Measurements from ENCODE around the gene KCNMB4.
"Not testable (repeated sequence)": the region's sequence is repeated elsewhere in the genome, so short reads cannot be mapped to it uniquely, and the experiment has no call there.

The KCNMB4 gene

DNA sequence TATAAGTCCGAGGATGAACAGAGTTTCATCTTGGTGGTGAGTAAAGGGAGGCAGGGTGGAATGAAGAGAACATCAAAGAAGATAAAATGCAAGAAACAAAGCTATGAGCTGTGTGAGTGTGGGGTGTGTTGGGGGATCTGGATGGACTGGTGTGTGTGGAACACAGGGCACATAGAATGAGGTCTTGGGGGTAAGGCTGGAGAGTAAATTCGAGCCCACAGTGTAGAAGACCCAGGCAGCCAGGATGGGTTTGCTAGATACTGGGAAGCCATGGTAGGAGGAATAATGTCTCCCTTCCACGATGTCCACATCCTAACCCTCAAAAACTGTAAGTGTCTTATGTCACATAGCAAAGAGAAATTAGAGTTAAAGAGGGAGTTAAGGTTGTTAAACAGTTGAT is 6.8 kb downstream of the KCNMB4 start:
- DNase-seq (ENCODE audit: low read depth, low spot score) = no peak

DNA sequence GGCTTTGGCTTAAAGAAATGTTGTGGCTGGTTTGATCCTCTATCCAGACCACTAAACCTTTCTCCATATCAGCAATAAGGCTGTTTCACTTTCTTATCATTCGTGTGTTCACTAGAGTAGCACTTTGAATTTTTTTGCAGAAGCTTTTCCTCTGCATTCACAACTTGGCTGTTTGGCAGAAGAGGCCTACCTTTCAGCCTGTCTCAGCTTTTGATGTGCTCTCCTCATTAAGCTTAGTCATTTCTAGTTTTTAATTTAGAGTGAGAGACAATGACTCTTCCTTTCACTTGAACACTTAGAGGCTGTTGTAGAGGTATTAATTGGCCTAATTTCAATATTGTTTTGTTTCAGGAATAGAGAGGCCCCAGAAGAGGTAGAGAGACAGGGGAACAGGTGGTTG is 13.8 kb downstream of the KCNMB4 start:
- no peak for DNase-seq (ENCODE audit: low read depth, low spot score)

DNA sequence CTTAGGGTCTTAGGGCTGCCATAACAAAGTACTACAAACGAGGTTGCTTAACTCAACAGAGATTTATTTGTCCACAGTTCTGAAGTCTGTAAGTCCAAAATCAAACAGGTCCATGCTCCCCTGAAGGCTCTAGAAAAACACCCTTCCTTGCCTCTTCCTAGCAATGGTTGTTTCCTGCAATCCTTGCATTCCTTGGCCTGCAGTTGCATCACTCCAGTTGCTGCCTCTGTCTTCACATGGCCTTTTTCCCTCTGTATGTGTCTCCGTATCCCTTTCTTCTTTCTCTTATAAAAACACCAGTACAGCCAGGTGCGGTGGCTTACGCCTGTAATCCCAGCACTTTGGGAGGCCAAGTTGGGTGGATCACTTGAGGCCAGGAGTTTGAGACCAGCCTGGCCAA is 17.4 kb downstream of the KCNMB4 start:
- no peak for DNase-seq (ENCODE audit: low read depth, low spot score)

DNA sequence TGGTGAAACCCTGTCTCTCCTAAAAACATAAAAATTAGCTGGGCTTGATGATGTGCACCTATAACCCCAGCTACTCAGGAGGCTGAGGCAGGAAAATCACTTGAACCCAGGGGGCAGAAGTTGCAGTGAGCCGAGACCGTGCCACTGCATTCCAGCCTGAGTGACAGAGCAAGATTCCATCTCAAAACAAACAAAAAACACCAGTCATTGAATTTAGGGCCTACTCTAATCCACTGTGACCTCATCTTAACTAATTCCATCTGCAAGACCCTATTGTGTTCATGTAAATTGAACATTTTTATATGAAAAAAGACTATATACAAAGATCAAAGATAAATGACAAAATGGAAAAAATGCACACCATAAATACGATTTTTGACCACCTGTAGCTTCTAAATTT is 17.8 kb downstream of the KCNMB4 start:
- no peak for DNase-seq (ENCODE audit: low read depth, low spot score)

DNA sequence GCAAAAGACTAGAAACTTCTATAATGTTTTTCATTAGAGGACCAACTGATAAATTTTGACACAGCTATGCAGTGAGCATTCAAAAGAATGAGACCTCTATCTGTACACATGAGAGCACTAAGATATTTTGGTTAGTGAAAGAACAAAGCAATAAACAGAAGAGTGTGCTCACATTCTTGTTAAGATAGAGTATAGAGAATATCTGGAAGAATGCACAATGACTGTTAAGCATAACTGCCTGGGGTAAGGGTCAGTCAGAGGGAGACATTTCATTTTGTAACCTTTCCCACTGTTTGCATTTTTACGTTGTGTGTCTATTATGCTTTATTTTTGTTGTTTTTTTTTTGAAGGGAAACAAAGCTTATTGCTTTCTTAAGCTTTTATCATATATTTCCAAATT is 20.7 kb downstream of the KCNMB4 start:
- no peak for DNase-seq (ENCODE audit: low read depth, low spot score)

DNA sequence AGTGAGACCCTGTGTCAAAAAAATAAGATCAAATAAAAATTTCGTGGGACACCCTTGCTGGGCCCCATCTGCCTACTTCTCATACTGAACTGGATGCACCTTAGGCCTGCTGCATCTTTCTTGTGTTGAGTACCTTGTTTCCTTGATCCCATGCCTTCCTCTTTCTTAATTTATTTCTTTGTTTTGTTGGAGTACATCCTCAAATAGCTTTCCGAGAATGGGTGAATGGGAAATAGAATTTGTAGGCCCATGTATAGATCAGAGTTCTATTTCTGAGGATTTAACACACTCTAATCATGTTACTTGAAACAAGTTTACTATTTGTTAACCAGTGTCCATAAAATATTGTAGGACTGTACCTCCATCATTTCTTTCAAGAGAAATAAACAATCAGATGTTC is 23.6 kb downstream of the KCNMB4 start:
- DNase-seq (ENCODE audit: low read depth, low spot score) = no peak

DNA sequence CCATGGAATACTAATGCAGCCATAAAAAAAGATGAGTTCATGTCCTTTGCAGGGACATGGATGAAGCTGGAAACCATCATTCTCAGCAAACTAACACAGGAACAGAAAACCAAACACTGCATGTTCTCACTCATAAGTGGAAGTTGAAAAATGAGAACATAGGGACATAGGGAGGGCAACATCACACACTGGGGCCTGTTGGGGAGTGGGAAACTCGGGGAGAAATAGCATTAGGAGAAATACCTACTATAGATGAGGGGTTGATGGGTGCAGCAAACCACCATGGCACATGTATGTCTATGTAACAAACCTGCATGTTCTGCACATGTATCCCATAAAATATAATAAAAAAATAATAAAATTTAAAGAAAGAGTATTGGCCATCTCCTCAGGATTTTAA is 26.5 kb downstream of the KCNMB4 start:
- DNase-seq (ENCODE audit: low read depth, low spot score) = not testable (repeated sequence)

DNA sequence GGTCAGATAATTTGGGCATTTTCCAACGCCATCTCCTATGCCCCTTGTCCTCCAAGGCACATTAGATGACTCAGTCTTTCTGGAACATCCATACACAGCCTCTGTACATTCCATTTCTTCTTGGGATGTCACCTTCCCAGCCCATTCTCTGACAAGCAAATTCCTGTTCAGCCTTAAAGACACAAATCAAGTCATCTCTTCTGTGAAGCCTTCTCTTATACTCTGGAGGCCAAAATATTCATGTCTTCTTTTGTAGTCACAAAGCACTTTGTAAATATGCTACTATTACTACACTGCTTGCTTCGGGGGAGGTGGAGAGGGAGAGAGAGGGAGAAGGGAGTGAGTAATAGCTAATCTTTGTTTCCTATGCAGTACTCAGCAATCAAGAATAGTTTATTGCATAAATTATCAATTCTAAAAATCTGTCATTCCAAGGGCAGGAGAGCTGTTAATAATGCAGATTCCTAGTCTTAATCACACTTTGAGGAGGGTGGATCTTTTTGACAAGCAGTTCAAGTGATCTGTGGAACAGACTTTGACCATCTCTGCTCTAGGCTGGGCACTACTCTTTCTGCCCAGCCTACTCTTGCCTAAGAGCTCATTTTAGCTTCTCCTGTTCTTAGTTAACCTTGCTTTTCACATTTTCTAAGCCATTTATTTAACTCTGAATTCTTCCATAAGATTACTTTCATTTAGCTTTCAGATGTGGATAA is 27.9 kb downstream of the KCNMB4 start:
- DNase-seq (ENCODE audit: low read depth, low spot score) = peak; percentile 31

DNA sequence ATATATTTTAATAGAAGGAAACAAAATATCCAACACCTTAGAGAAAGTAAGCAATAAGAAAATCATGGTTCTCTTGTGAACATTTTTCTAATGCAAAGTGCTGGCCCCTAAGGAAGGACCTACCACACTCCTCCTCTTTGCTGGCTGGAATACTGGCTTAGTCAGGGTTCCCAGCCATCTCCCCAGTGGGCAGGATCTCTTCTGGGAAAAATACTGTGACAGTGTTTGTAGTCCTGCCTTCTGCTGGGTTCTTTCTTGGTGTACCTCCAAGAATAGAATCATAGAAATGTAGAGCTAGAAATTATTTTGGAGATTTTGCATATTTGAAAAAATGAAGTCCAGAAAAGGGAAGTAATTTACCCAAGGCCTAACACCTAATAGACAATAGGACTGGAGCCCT is 31.9 kb downstream of the KCNMB4 start:
- DNase-seq (ENCODE audit: low read depth, low spot score) = no peak

DNA sequence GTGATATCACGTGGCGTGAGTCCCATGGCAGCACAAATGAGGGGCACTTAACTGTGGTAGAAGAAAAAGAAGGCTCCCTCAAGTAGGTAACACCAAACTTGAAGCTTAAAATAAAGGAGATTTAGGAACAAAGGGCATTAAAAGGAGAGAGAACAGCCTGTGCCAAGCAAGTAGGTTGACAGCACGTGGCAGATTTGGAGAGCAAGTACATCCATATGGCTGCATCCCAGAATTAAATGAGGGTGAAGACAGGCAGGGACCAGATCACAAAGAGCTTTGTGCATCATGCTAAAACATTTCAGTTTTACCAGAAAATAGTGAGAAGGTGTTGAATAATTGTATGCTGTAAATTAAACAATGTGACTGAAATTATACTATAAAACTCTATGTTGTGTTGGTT is 32.8 kb downstream of the KCNMB4 start:
- no peak for DNase-seq (ENCODE audit: low read depth, low spot score)

DNA sequence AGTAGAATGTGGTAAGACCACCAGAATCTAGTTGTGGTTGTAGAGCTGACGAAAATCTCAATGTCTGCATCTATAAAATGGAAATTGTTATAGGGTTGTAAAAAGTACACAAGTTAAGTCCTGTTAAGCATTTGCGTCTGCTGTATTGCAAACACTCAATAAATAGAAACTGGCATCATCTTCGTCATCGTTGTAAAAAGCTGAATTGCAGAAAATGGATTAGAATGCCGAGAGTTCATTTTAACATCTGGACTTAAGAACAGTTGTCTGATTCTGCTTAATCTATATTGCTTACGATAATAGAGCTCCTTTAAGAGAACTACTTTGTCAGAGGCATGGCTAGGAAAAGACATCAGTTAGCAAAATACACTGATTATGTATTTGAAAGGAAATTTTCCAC is 33.2 kb downstream of the KCNMB4 start:
- no peak for DNase-seq (ENCODE audit: low read depth, low spot score)

DNA sequence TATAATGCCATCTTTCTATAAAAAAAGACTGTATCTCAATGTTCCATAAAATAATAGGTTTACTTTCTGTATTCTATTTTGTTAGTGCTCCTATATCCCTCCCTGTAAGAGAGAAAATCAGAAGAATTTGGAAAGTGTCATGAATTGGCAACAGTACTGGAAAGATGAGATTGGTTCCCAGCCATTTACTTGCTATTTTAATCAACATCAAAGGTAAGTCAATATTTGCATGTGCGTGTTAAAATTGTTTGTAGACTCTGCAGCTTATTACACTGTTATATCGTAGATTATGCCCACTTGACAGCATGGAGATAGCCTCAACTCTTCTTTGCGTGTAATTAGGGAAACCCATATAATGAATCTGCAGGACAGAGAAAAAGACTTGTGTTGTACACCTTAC is 34.0 kb downstream of the KCNMB4 start:
- no peak for DNase-seq (ENCODE audit: low read depth, low spot score)

DNA sequence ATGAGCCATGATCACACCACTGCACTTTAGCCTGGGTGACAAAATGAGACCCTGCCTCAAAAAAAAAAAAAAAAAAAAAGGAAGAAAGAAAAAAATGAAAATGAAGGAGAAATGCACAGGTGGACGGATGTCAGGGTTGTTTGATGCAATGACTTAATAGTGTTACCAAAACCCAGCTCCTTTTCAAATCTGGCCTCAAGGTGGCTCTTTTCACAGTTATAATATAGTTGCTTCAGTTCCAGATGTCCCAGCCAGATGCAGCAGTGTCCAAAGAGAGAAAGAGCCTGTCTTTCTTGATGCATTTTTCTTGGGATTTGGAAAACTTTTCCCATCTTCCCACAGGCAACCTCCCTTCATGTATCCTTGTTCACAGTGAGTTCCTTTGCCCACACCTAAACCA is 36.5 kb downstream of the KCNMB4 start:
- DNase-seq (ENCODE audit: low read depth, low spot score) = no peak

DNA sequence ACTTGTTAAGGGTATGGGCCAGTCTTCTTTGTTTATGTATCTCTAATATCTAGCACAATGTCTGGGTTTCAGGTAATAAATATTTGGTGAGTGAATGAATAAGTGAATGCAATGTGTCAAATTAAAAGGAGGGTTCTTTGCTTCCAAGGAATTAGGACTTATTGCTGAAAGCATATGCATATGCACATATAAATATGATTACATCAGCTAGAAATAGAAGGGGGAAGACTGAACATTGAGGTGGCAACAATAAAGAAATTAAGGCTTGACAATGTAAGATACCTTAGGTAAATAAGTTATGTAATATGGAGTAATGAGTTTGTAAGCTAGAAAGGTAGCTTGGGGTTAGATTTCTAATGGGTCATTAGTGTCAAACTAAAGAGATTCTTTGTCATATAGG is 37.7 kb downstream of the KCNMB4 start:
- no peak for DNase-seq (ENCODE audit: low read depth, low spot score)

DNA sequence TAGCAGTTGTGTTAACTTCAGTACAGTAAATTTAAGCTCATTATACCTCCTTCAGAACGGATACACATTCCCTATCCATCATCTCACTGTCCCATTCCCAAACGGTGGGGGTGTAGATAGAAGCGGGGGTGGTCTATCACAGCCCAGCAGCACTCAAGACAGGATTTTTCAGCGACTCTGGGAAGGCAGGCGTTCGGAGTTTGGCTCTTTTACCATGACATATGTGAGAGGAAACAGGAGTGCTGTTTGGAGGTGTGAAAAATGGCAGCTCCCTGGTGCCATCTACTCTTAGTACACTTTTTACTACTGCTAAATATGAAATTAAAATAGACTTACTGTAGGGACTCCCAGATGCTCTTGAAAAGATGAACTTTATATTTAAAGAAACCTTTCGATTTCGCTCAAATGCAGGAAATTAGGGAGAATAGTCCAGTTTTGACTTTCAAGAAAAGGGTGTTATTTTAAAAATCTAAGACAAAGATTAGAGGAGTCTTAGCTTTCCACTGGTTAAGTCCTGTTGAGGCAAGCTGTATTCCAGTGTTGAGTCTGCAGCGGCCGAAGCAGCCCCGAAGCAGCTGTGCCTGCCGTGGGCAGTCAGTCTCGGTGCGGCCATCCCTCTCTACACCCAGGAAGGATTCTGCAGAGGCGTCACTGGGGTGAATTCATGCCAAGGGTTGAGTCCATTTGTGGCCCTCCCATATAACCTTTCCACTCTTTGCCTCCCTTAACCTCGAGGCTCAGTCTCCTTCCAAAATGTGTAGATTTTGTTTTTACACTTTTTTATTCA is 42.1 kb downstream of the KCNMB4 start:
- no peak for DNase-seq (ENCODE audit: low read depth, low spot score)

DNA sequence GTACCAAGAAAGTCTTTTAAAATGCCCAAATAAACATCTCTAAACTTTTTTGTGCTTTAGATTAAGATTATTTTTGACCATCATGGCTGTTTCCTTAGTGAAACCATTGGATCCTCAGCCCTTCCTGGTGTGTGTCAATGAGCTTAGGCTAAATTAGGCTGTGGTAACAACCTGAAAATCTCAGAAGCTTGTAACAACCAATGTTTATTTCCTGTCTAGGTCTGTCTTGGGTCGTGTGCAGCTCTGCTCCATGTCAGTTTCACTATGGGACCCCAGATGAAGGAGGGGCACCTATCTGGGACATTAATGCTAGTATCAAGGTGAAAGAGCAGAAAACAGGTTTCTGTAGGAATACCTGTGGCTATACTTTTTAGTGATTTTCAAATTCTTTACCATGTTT is 49.9 kb downstream of the KCNMB4 start:
- no peak for DNase-seq (ENCODE audit: low read depth, low spot score)

DNA sequence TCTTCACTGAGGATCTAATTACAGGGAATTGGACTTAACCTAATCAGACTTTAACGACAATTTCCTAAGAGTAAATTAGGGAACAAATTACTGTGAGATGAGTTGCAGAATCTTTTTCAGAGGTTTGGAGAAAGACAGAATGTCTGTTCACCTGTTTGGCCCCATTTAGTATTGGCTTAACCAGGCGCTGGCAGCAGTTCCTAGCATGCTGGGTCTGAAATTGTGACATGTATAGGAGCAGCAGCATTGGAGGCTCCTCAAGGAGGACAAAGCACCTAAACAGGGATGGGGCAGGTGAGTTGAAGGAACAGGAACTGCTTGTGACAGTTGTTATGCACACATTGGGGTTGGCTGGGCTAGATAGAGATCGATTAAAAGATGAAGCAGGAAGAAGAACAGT is 51.0 kb downstream of the KCNMB4 start:
- no peak for DNase-seq (ENCODE audit: low read depth, low spot score)

DNA sequence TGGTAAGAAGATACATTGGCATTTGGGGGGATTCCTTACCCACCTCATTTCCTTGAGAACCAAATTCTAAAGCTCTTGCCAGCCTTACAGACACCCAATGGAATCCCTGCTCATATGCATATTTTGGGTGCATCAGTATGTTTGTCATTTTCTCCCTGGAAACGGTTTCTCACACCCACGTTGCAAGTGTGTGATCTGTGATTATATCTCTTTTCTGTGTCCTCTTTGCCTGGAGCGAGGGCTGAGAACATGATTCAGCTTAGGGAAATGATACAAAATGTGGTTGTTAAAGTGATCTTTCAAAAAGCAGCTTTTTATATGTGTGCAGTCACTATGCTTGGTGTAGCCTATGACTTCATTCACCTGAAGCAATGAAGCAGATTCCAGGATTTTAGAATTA is 52.0 kb downstream of the KCNMB4 start:
- DNase-seq (ENCODE audit: low read depth, low spot score) = no peak

DNA sequence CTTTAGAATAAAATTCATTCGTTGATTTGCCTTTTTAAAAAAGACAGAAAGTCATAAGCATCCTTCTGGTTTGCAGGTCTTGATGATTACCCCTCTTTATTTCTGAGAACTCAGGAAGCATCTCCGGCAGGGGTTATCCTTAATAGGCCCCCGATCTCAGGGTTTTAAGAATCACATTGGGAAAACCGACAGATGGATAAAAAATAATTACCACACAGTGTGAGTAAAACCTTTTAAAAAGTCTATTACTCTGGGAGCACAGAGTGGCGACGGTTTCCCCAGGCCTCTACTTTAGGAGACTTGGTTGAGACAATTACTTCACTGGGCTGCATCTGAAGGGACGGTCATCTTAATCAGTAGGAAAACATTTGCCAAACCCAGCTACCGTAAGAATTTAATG is 56.5 kb downstream of the KCNMB4 start:
- DNase-seq (ENCODE audit: low read depth, low spot score) = no peak

DNA sequence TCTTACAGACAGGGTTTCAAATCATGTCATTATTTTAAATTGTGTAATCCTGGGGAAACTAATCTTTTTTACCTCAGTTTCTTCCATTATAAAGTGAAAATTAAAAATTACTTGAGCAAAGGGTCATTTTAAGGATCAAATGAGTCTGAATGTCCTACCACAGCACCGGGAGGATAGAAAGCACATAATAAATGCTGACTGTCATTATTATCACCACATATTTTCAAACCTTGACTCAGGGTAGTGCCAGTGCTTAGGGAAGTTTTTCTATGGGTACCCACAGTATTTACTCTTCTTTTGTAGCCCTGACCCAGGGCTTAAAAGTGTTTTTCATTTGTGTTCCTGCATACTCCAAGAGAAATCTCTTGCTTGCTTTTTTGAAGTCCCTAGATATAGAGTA is 60.5 kb downstream of the KCNMB4 start:
- no peak for DNase-seq (ENCODE audit: low read depth, low spot score)

DNA sequence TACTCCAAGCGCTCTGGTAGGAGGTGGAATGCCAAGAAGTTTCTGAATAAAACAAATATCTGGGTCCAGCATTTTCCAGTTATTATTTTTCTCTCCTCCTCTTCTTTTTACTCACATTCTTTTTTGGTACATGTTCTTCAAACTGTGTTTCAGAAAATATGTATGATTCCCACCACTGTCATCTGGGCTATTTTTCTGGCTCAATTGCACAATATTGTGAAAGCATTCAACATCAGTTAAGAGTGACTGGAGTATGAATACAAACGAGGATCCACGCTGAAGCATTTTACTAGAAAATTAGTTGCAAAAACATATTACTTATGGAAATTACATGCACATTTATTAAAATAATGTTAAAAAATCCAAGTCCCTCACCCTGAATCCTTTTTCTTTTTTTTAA is 61.5 kb downstream of the KCNMB4 start:
- no peak for DNase-seq (ENCODE audit: low read depth, low spot score)

DNA sequence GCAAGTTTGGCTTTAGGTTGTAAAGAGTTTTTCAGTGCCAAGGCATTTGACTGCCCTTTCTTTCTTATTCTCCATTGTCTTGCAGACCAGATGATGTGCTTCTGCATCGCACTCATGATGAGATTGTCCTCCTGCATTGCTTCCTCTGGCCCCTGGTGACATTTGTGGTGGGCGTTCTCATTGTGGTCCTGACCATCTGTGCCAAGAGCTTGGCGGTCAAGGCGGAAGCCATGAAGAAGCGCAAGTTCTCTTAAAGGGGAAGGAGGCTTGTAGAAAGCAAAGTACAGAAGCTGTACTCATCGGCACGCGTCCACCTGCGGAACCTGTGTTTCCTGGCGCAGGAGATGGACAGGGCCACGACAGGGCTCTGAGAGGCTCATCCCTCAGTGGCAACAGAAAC is 64.3 kb downstream of the KCNMB4 start:
- DNase-seq (ENCODE audit: low read depth, low spot score) = no peak

DNA sequence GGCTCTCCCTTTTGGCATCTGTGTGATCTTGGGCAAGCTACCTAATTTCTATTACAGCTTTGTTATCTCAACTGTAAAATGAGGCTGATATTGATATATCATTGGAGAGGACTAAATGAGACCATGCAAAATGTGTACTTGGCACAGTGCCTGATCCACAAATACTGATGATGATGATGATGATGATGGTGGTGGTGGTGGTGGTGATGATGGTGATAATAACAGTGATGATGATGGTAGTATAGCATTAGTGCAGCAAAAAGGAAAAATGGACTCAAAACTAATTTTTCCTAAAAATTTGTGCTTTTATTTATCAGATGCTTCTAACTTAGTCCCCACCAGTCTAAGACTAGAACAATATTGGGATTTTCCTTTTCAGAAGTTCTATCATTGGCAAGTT is 70.7 kb downstream of the KCNMB4 start:
- DNase-seq (ENCODE audit: low read depth, low spot score) = no peak
